Common myeloid progenitor, CD34-positive (primary cell): Measurements from ENCODE around the gene ANO2.

ENCODE experiments used
- CTCF ChIA-PET: fragments of 350-600 bp; sonication (Branson Sonifier 250); formaldehyde crosslinking; loops from one replicate; lab custom pipeline; 2021; ENCODE audit warnings: antibody characterized with exemption; lab: Charles Lee
- POLR2A ChIA-PET: fragments of 350-600 bp; sonication (Branson Sonifier 250); formaldehyde crosslinking; loops from one replicate; lab custom pipeline; 2021; ENCODE audit warnings: antibody characterized with exemption; lab: Charles Lee
- DNase-seq, 3 donors: peaks; one replicate each; pipeline versions ENCODE4 v3.0.0 to v3.0.0-alpha.2; 2013
- H3K27ac ChIP-seq, 2 experiments: 1 replicate in 1 of 2; 2 replicates in 1 of 2; pipeline ENCODE4 v1.7.0; 2013; ENCODE audit warnings: inconsistent platforms in 2 of 2, low read length in 2 of 2, mild to moderate bottlenecking in 2 of 2, low read depth in 1 of 2, moderate library complexity in 1 of 2; ENCODE audit not compliant: severe bottlenecking in 2 of 2, insufficient read depth in 1 of 2, poor library complexity in 1 of 2
- H3K27me3 ChIP-seq, 5 experiments: replicated peaks in 2 of 5; 1 replicate in 3 of 5; 2 replicates in 2 of 5; pipeline versions ENCODE4 v1.6.1 to v1.7.0; 2013; ENCODE audit warnings: low read length in 4 of 5, mild to moderate bottlenecking in 2 of 5, moderate library complexity in 2 of 5, inconsistent platforms in 1 of 5; ENCODE audit not compliant: insufficient read depth in 5 of 5, control insufficient read depth in 4 of 5
- H3K36me3 ChIP-seq, 4 experiments: 1 replicate in 2 of 4; 2 replicates in 2 of 4; pipeline versions ENCODE4 v1.6.1 to v1.7.0; 2013; ENCODE audit warnings: low read length in 3 of 4, control low read depth in 1 of 4, mild to moderate bottlenecking in 1 of 4; ENCODE audit not compliant: control insufficient read depth in 4 of 4, insufficient read depth in 4 of 4
- H3K4me1 ChIP-seq, 4 experiments: 1 replicate in 3 of 4; 2 replicates in 1 of 4; pipeline versions ENCODE4 v1.6.1 to v1.7.1; 2013; ENCODE audit warnings: low read length in 3 of 4, mild to moderate bottlenecking in 3 of 4, control low read depth in 1 of 4, inconsistent platforms in 1 of 4, moderate library complexity in 1 of 4; ENCODE audit not compliant: control insufficient read depth in 4 of 4, insufficient read depth in 4 of 4; ENCODE audit errors: control extremely low read depth in 1 of 4
- H3K4me3 ChIP-seq, 7 experiments: 1 replicate in 4 of 7; 2 replicates in 3 of 7; pipeline versions ENCODE4 v1.5.1 to v1.7.0; 2013; ENCODE audit warnings: mild to moderate bottlenecking in 7 of 7, low read length in 6 of 7, moderate library complexity in 6 of 7, inconsistent platforms in 2 of 7, low read depth in 2 of 7, control low read depth in 1 of 7; ENCODE audit not compliant: insufficient read depth in 4 of 7, control insufficient read depth in 1 of 7; ENCODE audit errors: extremely low read depth in 1 of 7
- H3K9me3 ChIP-seq, 5 experiments: 1 replicate in 4 of 5; 2 replicates in 1 of 5; pipeline versions ENCODE4 v1.6.1 to v1.7.1; 2013; ENCODE audit warnings: low read length in 4 of 5, mild to moderate bottlenecking in 2 of 5, inconsistent platforms in 1 of 5, low read depth in 1 of 5, moderate library complexity in 1 of 5; ENCODE audit not compliant: control insufficient read depth in 4 of 5, insufficient read depth in 2 of 5; ENCODE audit errors: control extremely low read depth in 1 of 5
- WGBS: methylation state at CpG from one replicate; pipeline ENCODE4 v1.1.5; 2013; ENCODE audit not compliant: insufficient coverage; 5-methylcytosine and 5-hydroxymethylcytosine counted together

ANO2 gene

DNA sequence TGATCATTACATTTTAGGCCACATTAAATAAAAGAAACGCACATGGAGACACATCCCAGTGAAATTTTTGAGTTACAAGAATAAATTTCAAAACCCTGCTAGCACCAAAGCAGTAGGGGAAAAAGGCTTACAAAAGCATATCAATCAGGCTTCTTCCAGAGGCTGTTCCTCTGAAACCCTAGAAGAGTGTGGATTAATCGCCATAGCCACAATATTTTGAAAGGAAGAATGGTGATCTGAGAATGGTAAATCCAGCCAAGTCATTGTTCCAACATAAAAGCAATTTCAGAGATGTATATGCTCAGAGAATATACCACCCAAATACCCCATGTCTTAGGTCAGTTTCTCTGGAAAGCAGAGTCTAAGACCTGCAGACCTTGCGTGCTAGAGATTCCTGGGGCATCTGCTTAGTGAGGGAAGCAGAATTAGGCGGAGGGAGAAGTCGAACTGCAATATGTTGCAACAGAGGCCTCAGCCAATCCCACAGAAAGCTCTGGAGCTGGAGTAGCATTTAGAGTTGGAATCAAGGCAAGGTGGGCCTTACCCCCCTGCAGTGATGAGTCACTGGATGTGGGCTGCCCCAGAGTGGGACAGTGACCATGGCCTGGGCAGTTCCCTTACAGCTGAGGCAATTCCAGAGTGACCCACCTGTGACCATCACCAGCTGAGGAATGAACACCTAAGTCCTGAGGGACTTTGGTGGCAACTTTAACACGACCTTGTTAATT is 387.9 kb downstream of the ANO2 start:
- Histone ChIP-seq H3K27me3 (peaks cover 0 to 1% (median 0%) of the 10 kb centered on the region in 5 experiments), H3K9me3 (no peaks in the 10 kb centered on the region), H3K27ac (no peak overlapping the region), H3K4me1 (peaks cover 0 to 24% (median 12%) of the 10 kb centered on the region in 4 experiments), H3K36me3 (no peaks in the 10 kb centered on the region), H3K4me3 (no peak overlapping the region)
- 97% methylated on average over 4 of the region's 6 CpGs for WGBS
- CTCF ChIA-PET, result interaction anchor here (1.3 to 1.4 kb wide), 2 partner anchors 11 to 129 kb away, joined by 3 read pairs; no protein-coding TSS in a partner anchor
- peak in 1 of 3 donors; percentile 14 for DNase-seq
- POLR2A ChIA-PET, result no interaction called here

DNA sequence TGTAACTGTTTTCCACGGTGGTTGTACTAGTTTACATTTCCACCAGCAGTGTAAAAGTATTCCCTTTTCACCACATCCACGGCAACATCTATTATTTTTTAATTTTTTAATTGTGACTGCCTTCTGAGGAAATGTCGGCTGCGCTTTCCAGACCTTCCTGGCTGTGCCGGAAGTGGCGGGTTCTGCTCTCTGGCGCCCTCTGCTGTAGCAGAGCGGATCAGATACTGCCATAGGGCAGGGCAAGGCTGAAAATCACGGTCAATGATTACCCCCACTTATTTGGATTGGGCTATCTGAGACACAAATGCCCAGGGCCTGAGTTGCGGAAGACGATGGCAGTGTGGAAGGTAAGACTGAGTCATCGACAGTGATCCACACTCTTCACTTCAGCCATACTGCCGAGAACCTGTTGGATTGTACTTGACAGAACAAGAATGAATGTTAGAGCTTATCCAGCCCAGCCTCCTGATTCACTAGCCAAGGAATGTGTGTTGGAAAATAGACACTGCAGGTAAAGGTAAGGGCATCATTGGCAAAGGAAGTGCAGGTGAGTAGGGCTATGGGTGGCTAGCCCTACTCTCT is 388.9 kb downstream of the ANO2 start:
- H3K36me3 ChIP-seq, result no peaks in the 10 kb centered on the region
- ChIA-PET CTCF (interaction anchor here (1.4 kb wide), 1 partner anchor 128 kb away, joined by 3 read pairs; no protein-coding TSS in a partner anchor), POLR2A (no interaction called here)
- peaks cover 0 to 1% (median 0%) of the 10 kb centered on the region in 5 experiments for H3K27me3 ChIP-seq
- no peak overlapping the region for H3K4me3 ChIP-seq
- 87% methylated on average over 8 of the region's 13 CpGs for WGBS
- no peak for DNase-seq
- peaks cover 0 to 23% (median 12%) of the 10 kb centered on the region in 4 experiments for H3K4me1 ChIP-seq
- H3K27ac ChIP-seq, result no peak overlapping the region
- no peaks in the 10 kb centered on the region for H3K9me3 ChIP-seq

DNA sequence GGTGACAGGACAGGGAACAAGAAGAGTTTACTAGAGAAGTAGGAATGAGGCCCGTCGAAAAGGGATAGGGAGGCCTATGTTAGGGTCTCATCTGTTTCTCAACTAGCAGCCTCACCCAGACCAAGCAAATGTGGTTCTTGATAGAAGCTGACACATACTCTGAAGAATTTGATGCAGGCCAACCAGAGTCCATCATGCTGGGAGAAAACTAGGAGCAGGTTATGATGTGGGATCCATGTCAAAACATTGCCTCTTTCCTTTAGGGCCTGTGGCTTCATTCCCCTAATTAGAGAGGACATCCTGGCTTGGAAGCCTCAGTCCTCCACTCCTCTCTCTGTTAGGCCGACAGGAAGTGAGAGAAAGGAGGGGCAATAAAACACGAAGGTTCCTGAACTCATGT is 390.3 kb downstream of the ANO2 start:
- CTCF ChIA-PET, result no interaction called here

DNA sequence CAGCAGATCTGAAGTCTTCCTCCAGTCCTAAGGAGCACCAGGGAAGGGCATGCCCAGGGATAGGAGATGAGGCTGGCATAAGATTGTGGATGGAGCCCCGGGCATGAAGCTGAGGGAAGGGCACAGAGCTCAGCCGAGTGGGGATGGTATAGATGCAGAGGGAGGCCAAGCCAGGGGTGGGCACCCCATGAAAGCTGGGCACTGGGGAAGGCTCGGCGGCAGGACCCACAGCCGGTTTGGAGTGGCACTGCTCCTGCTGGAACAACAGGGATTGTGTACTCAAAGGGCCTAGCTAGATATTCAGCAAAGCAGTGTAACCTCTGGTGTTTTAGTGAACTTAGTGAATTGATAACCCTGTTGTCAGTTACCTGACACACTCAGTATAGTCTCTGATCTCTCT is 396.0 kb downstream of the ANO2 start:
- no peak for DNase-seq
- POLR2A ChIA-PET, result no interaction called here
- H3K4me3 ChIP-seq, result no peak overlapping the region
- H3K4me1 ChIP-seq, result no peaks in the 10 kb centered on the region
- H3K27me3 ChIP-seq, result peaks cover 0 to 1% (median 0%) of the 10 kb centered on the region in 5 experiments
- no peaks in the 10 kb centered on the region for H3K36me3 ChIP-seq
- no peak overlapping the region for H3K27ac ChIP-seq
- 96% methylated on average over 5 of the region's 5 CpGs for WGBS
- H3K9me3 ChIP-seq, result peaks cover 0 to 13% (median 3%) of the 10 kb centered on the region in 5 experiments
- CTCF ChIA-PET, result interaction anchor here (1.2 kb wide), 1 partner anchor 24 kb away, joined by 3 read pairs; no protein-coding TSS in a partner anchor

More for the DNA sequence above, 390.3 kb downstream of the ANO2 start:
- Histone ChIP-seq H3K27me3 (peaks cover 0 to 1% (median 0%) of the 10 kb centered on the region in 5 experiments), H3K4me3 (no peak overlapping the region), H3K36me3 (no peaks in the 10 kb centered on the region), H3K9me3 (no peaks in the 10 kb centered on the region), H3K27ac (no peak overlapping the region), H3K4me1 (peaks cover 0 to 12% (median 6%) of the 10 kb centered on the region in 4 experiments)
- POLR2A ChIA-PET, result no interaction called here
- WGBS, result 41% methylated on average over 2 of the region's 4 CpGs
- DNase-seq, result no peak

DNA sequence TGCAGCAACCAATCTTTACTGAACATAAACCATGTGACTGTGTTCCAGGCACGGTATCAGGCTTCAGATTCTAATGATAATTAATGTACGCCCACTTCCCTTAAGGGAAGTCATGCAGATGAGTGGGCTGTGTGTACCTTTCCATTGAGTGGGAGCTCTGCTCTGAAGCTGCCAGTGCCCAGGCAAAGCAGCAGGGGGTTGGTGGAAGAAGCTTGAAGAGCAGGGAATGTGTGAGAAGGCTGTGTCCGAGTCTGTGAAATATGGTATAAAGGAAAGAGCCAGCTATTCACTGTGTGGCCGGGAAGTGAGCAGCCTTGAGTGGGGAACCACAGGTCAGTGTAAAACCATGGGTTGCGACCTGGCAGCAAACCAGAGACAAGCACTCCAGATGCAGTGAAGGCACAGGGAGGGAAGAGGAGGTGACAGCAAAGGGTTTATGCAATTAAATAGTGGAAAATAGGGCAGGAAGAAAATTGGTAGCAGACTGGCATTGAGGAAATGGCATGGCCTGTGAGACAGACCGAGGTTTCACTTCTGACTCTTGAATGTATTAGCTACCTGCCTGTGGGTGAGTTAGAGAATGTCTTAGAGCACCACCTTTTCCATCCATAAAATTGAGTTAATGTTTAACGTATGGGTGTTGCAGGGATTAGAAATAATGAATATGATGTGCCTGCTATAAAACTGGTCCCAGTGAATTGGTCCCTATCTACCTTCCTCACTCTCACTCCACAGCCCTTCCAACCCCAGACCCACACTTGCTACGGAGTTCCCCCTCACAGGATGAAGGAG is 396.7 kb downstream of the ANO2 start:
- WGBS, result 62% methylated on average over 5 of the region's 8 CpGs
- H3K4me3 ChIP-seq, result no peak overlapping the region
- DNase-seq, result peak in 1 of 3 donors; percentile 29
- H3K36me3 ChIP-seq, result no peaks in the 10 kb centered on the region
- H3K27me3 ChIP-seq, result no peaks in the 10 kb centered on the region
- H3K27ac ChIP-seq, result no peak overlapping the region
- peaks cover 0 to 17% (median 3%) of the 10 kb centered on the region in 5 experiments for H3K9me3 ChIP-seq
- POLR2A ChIA-PET, result interaction anchor here (0.9 kb wide), 1 partner anchor 11 kb away, joined by 3 read pairs; no protein-coding TSS in a partner anchor
- no peaks in the 10 kb centered on the region for H3K4me1 ChIP-seq
- CTCF ChIA-PET, result interaction anchor here (1.0 to 1.2 kb wide), 2 partner anchors 14 to 23 kb away, joined by 3 read pairs; no protein-coding TSS in a partner anchor

DNA sequence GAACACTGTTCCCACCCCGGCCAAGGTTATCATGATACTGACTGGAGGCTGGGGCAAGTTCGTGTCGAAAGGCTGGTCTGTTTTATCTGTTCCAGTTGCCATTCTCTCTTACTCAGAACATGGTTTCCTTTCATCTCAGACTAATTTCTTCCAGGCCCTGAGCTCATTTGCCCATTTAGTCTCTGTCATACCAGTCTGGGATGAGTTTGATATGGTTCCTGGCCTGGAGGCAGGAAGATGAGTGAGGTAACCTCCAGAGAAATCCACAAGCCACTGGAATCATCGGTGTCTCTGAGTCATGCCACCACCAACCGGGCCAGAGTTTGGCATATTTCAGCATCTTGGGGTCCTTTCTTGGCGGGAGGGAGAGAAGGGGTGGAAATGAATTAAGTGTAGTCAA is 398.4 kb downstream of the ANO2 start:
- 100% methylated on average over 4 of the region's 6 CpGs for WGBS

More for the DNA sequence above, 398.4 kb downstream of the ANO2 start:
- ChIA-PET POLR2A (no interaction called here), CTCF (interaction anchor here (1.0 kb wide), 1 partner anchor 19 kb away, joined by 3 read pairs; no protein-coding TSS in a partner anchor)
- no peaks in the 10 kb centered on the region for H3K36me3 ChIP-seq
- no peak overlapping the region for H3K4me3 ChIP-seq
- no peak for DNase-seq
- no peaks in the 10 kb centered on the region for H3K27me3 ChIP-seq
- H3K9me3 ChIP-seq, result peaks cover 0 to 17% (median 3%) of the 10 kb centered on the region in 5 experiments
- no peak overlapping the region for H3K27ac ChIP-seq
- no peaks in the 10 kb centered on the region for H3K4me1 ChIP-seq
